Esophagus muscularis mucosa (tissue), 3 donors: ENCODE data around the gene ZFP91.

Experiments
- POLR2A ChIP-seq: fragments of 450-650 bp; IDR thresholded peaks from one replicate; pipeline ENCODE4 v1.6.1; 2017; ENCODE audit warnings: antibody characterized with exemption, moderate library complexity, mild to moderate bottlenecking, low read depth
- TF ChIP-seq, protein P1 (sequence below), 3 experiments: fragments of 200-600 bp in 2 of 3; fragments of 450-650 bp in 1 of 3; sonication (generic) in 2 of 3; IDR thresholded peaks; one replicate each; pipeline ENCODE4 v1.5.1; 2017 to 2019; ENCODE audit warnings: antibody characterized with exemption in 3 of 3, mild to moderate bottlenecking in 2 of 3, moderate library complexity in 1 of 3

- TF ChIP-seq, protein P1, sequence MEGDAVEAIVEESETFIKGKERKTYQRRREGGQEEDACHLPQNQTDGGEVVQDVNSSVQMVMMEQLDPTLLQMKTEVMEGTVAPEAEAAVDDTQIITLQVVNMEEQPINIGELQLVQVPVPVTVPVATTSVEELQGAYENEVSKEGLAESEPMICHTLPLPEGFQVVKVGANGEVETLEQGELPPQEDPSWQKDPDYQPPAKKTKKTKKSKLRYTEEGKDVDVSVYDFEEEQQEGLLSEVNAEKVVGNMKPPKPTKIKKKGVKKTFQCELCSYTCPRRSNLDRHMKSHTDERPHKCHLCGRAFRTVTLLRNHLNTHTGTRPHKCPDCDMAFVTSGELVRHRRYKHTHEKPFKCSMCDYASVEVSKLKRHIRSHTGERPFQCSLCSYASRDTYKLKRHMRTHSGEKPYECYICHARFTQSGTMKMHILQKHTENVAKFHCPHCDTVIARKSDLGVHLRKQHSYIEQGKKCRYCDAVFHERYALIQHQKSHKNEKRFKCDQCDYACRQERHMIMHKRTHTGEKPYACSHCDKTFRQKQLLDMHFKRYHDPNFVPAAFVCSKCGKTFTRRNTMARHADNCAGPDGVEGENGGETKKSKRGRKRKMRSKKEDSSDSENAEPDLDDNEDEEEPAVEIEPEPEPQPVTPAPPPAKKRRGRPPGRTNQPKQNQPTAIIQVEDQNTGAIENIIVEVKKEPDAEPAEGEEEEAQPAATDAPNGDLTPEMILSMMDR (IDR thresholded peaks at IDR 0.05): no peak
- TF ChIP-seq POLR2A: no peak
These were observed 30.9 kb downstream of the ZFP91 start for GRCh38 chr11:58609723-58610122.
